Progenitor cell of endocrine pancreas (in vitro differentiated cells): ENCODE measurements around the gene ELOVL2. TPM values are rescaled to one million over a fixed set of nuclear protein-coding genes. Genes with fewer than 3 reads are reported as not detected.

ENCODE experiments used
- DNase-seq: peaks from one replicate; pipeline ENCODE4 v3.0.0; 2021; ENCODE audit warnings: low spot score; ENCODE audit not compliant: unreplicated experiment
- H3K27ac Mint-ChIP-seq: 2 replicates; pipeline ENCODE4 v1.8.0; 2021; ENCODE audit warnings: mild to moderate bottlenecking, moderate library complexity, mixed read lengths
- H3K27me3 Mint-ChIP-seq: 2 replicates; pipeline ENCODE4 v1.8.0; 2021; ENCODE audit warnings: mixed read lengths
- H3K36me3 Mint-ChIP-seq: 2 replicates; pipeline ENCODE4 v1.8.0; 2022; ENCODE audit warnings: mixed read lengths; ENCODE audit not compliant: insufficient read depth
- H3K4me1 Mint-ChIP-seq: 2 replicates; pipeline ENCODE4 v1.8.0; 2021; ENCODE audit warnings: low read depth, mixed read lengths
- H3K4me3 Mint-ChIP-seq: 2 replicates; pipeline ENCODE4 v1.8.0; 2021; ENCODE audit warnings: low read depth, mild to moderate bottlenecking, moderate library complexity, mixed read lengths
- H3K9me3 Mint-ChIP-seq: 2 replicates; pipeline ENCODE4 v1.8.0; 2021; ENCODE audit warnings: low read depth, mixed read lengths
- total RNA-seq: library from RNA; stranded (reverse); gene quantifications from 2 replicates; pipeline ENCODE4 v1.2.1, GENCODE V29; 2021
- TF ChIP-seq, protein P1 (sequence below): fragments of 200-600 bp; sonication (generic); IDR thresholded peaks from one replicate; pipeline ENCODE4 v1.5.0; 2021; ENCODE audit warnings: antibody characterized with exemption, mild to moderate bottlenecking; ENCODE audit not compliant: unreplicated experiment

Gene ELOVL2
- total RNA-seq, 1 donor from 2014 or later, result 5.6 TPM

DNA sequence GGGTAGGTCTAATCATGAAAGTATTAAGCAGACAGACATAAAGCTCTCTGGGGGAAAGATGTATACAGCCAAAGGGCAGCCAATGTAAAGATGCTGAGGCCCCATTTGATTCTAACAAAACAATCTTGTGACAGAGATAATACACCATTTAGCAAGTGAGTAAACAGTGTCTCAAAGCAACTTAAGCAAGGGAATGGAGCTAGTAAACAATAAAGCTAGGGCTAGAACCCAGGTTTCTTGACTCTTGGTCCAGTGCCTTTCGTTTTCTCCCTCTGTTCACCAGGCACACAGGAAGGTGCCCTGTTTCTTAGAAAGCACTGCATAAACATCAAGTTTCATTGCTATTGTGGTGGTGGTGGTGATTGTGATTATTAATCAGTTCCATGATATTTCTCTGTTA, 5.1 kb downstream of the ELOVL2 start:
- H3K36me3 Mint-ChIP-seq, result no peaks in the 10 kb centered on the region
- TF ChIP-seq, protein P1, sequence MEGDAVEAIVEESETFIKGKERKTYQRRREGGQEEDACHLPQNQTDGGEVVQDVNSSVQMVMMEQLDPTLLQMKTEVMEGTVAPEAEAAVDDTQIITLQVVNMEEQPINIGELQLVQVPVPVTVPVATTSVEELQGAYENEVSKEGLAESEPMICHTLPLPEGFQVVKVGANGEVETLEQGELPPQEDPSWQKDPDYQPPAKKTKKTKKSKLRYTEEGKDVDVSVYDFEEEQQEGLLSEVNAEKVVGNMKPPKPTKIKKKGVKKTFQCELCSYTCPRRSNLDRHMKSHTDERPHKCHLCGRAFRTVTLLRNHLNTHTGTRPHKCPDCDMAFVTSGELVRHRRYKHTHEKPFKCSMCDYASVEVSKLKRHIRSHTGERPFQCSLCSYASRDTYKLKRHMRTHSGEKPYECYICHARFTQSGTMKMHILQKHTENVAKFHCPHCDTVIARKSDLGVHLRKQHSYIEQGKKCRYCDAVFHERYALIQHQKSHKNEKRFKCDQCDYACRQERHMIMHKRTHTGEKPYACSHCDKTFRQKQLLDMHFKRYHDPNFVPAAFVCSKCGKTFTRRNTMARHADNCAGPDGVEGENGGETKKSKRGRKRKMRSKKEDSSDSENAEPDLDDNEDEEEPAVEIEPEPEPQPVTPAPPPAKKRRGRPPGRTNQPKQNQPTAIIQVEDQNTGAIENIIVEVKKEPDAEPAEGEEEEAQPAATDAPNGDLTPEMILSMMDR, result no peak
- no peaks in the 10 kb centered on the region for H3K9me3 Mint-ChIP-seq
- no peak overlapping the region for H3K4me3 Mint-ChIP-seq
- DNase-seq, result no peak
- no peak overlapping the region for H3K27ac Mint-ChIP-seq
- peaks cover 45% of the 10 kb centered on the region for H3K27me3 Mint-ChIP-seq
- H3K4me1 Mint-ChIP-seq, result peaks cover 13% of the 10 kb centered on the region

- Mint-ChIP-seq H3K27me3 (peaks cover 29% of the 10 kb centered on the region), H3K36me3 (no peaks in the 10 kb centered on the region), H3K27ac (no peak overlapping the region), H3K9me3 (no peaks in the 10 kb centered on the region), H3K4me1 (peaks cover 13% of the 10 kb centered on the region), H3K4me3 (no peak overlapping the region)
- DNase-seq, result no peak
- TF ChIP-seq, protein P1, result no peak
Measured at GRCh38 chr6:11036977-11037430, 7.1 kb downstream of the ELOVL2 start.

DNA sequence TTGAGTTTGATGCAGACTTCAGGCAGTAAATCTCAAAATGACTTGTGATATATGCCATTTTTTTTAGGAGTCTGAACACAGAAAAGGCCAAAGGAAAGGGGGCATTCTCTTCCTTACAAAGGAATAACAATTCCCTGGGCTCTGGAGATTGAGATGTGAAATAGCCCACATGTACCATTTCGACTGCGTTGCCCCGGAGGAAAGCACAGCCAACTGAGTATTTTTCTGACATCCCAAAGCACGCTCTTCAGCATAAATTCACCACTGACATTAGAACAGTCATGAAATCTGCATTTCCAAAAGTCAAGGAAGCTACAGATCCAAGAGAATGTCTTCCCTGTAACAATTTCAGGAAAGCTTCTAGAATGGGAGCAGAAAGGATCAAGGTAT, 7.8 kb downstream of the ELOVL2 start:
- TF ChIP-seq, protein P1, result no peak
- no peaks in the 10 kb centered on the region for H3K36me3 Mint-ChIP-seq
- H3K4me3 Mint-ChIP-seq, result no peak overlapping the region
- no peak for DNase-seq
- peaks cover 23% of the 10 kb centered on the region for H3K27me3 Mint-ChIP-seq
- H3K4me1 Mint-ChIP-seq, result peaks cover 18% of the 10 kb centered on the region
- H3K27ac Mint-ChIP-seq, result no peak overlapping the region
- H3K9me3 Mint-ChIP-seq, result no peaks in the 10 kb centered on the region

GRCh38 chr6:11035616-11036350, 8.3 kb downstream of the ELOVL2 start:
- no peak overlapping the region for H3K27ac Mint-ChIP-seq
- H3K9me3 Mint-ChIP-seq, result no peaks in the 10 kb centered on the region
- TF ChIP-seq, protein P1, result no peak
- H3K4me1 Mint-ChIP-seq, result peaks cover 18% of the 10 kb centered on the region
- DNase-seq, result no peak
- H3K27me3 Mint-ChIP-seq, result peaks cover 17% of the 10 kb centered on the region
- H3K36me3 Mint-ChIP-seq, result no peaks in the 10 kb centered on the region
- H3K4me3 Mint-ChIP-seq, result no peak overlapping the region

DNA sequence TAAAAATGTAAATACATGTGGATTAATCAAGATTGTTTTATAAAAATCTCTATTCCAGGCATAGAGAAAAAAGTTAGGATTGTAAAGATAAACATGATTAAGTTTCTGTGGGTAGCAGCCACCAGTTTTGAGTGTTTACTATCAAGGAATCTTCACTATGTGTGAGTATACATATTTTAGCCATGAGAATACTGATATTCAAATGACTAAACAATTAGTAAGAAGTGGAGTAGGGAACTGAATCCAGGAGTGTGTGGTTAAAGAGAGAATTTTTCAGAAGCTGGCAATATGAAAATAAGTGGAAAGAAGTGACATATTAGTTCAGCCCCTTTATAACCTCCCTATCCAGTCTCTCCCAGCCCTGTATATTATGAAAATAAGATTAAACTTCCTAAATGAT, 10.3 kb downstream of the ELOVL2 start:
- Mint-ChIP-seq H3K27ac (no peak overlapping the region), H3K4me3 (no peak overlapping the region), H3K9me3 (no peaks in the 10 kb centered on the region), H3K27me3 (peaks cover 4% of the 10 kb centered on the region), H3K36me3 (no peaks in the 10 kb centered on the region), H3K4me1 (peaks cover 11% of the 10 kb centered on the region)
- TF ChIP-seq, protein P1, result no peak
- DNase-seq, result no peak
